ENCODE results near the gene AUTS2.

AUTS2 gene

DNA sequence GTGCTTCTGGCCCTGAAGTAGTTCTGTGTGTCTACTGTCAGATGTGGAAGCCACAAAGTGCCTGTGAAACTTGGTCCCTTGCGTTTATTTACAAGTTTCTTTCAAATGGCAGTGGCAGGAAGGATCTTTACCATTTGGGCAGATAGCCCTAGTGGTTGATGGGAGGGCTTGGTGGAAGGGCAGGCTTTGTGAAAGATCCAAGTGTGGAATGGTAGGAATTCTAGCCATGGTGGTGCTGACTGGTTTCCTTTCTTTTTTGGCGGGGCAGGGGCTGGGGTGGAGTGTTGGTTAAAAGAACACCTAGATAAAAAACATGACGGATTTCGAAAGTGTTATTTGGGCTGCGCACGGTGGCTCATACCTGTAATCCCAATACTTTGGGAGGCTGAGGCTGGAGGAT is 27.0 kb downstream of the AUTS2 start:
- TF ChIP-seq, protein P1, sequence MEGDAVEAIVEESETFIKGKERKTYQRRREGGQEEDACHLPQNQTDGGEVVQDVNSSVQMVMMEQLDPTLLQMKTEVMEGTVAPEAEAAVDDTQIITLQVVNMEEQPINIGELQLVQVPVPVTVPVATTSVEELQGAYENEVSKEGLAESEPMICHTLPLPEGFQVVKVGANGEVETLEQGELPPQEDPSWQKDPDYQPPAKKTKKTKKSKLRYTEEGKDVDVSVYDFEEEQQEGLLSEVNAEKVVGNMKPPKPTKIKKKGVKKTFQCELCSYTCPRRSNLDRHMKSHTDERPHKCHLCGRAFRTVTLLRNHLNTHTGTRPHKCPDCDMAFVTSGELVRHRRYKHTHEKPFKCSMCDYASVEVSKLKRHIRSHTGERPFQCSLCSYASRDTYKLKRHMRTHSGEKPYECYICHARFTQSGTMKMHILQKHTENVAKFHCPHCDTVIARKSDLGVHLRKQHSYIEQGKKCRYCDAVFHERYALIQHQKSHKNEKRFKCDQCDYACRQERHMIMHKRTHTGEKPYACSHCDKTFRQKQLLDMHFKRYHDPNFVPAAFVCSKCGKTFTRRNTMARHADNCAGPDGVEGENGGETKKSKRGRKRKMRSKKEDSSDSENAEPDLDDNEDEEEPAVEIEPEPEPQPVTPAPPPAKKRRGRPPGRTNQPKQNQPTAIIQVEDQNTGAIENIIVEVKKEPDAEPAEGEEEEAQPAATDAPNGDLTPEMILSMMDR (IDR thresholded peaks at IDR 0.05), result no peak

DNA sequence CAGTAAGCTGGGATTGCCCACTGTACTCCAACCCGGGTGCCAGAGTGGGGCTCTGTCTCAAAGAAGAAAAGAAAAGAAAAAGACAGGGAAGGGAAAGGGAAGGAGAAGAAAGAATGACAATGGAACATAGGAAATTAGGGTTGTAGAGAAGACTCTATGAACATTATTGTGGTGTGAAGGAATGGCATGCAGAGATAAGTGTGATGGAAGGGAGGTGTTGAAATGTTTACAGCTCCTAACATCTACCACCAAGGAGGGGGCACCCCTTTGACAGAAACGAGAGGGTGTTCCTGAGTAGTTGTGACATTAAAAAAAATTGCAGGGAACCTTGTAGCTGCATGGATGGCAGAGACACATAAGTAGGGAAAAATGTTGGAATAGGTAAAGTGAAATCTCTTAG is 27.5 kb downstream of the AUTS2 start:
- TF ChIP-seq, protein P1 (IDR thresholded peaks at IDR 0.05), result no peak

DNA sequence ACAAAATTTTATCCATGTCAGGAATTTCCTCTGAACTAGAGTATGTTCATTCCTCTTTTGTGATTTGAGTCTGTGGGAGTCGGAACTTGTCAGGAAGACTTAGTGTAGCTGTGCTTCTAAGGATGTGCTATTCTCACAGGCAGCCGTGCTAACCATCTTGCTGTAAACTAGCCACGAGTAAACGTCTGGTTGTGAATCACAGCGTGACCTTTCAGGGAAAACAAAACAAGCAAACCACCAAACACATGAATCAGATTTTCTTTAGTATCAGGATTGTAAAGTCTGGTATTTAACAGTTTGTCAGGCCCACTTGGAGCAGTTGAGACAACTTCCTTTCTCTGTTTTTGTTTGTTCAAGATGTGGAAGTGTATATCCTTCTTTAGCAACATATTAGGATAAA is 32.0 kb downstream of the AUTS2 start:
- TF ChIP-seq, protein P1 (IDR thresholded peaks at IDR 0.05), result no peak

DNA sequence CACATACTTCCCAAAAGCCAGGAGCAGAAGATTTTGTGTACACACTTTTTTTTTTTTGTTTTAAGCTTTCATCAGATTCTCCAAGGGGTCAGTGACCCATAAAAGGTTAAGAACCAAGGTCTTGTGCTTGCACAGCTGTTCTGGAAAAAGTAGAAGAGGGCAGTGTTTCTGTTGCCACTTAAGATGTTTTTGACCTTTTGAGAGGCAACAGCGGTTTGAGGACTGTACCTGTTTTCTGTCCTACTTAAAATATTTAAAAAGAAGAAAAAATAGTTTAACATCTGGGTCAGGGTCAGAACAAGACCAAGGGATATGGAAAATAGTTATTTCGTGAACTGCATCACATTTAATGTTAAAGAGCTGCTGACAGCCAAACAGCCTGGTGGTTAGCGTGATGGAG is 32.9 kb downstream of the AUTS2 start:
- TF ChIP-seq, protein P1 (IDR thresholded peaks at IDR 0.05), result no peak

DNA sequence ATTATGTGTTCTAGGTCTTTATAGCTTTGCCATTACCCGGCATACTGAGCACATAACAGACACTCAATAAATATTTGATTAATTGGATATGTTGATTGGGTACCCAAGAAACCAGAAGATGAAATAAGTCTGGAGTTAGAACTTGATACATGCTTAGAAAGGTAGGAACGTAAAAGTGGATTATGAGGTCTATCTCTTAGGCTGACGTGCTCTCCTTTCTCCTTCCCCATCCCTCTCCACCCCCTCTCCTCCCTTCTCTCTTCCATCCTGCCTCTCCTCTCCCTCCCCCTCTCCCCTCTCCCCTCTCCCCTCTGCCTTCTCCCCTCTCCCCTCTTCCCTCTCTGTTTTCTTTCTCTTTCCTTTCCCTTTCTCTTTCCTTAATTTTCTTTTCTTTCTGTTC is 34.0 kb downstream of the AUTS2 start:
- TF ChIP-seq, protein P1 (IDR thresholded peaks at IDR 0.05), result no peak

DNA sequence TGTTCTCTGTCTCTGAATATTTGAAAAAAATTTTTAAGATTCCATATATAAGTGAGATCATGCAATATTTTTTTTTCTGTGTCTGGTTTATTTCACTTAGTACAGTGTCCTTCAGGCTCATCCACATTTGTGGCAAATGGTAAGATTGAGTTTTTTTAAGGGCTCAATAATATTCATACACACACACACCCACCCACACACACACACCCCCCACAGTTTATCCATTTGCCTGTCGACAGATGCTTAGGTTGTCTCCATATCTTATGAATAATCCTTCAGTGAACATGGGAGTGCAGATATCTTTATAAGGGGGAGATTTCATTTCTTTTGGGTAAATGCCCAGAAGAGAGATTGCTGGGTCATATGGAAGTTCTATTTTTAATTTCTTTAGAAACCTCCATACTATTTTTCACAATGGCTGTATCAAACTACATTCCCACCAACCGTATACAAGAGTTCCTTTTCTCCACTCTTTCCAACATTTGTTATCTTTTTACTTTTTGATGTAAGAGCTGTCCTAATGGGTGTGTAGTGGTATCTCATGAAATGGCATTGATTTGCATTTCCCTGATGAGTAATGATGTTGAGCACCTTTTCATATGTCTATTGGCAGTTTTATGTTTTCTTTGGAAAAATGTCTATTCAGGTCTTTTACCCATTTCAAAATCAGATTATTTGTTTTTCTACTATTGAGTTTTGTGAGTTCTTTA is 35.0 kb downstream of the AUTS2 start:
- TF ChIP-seq, protein P1 (IDR thresholded peaks at IDR 0.05), result no peak

DNA sequence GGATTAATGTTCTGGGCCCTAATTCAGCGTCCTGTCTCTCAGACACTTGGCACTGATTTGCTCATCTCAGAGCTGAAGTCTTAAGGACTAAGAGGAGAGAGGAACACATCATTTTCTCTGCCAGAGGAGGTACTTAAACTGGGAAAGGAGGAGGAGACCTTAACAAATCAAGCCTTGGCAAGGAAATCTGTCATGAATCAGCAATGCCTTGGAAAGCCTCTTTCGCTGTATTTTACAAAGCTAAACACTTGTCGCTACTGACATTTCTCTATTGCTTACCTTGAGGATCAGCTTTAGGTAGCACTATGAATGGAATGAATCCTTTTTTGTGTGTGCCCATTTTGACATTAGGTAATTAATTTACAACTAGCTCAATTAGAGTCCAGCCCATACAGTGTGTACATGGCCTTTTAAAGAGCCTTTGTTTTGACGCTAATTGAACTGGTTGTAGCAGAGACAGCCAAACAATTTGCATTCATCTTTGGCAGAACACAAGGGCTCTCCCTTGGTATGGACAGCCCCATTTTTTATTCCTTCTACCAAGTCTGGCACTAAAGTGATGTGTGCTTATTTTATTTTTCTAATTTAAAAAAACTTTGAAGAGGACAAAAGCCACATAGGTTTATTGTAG is 37.4 kb downstream of the AUTS2 start:
- TF ChIP-seq, protein P1 (IDR thresholded peaks at IDR 0.05), result no peak

Data from LNCAP (cell line).